Endothelial cell of umbilical vein (primary cell): ENCODE measurements around the gene SPON1.

Experiments
- CTCF ChIP-seq, 2 donors: IDR thresholded peaks; 1 replicate in 1 of 2; 2 replicates in 1 of 2; pipeline ENCODE4 v1.5.1; 2011; ENCODE audit warnings: low read length in 2 of 2, mild to moderate bottlenecking in 2 of 2, moderate library complexity in 2 of 2, control low read depth in 1 of 2, inconsistent platforms in 1 of 2, low read depth in 1 of 2; ENCODE audit not compliant: insufficient read depth in 1 of 2; ENCODE audit errors: extremely low read depth in 1 of 2
- EZH2 ChIP-seq: IDR thresholded peaks from 2 replicates; pipeline ENCODE4 v1.6.1; 2012; ENCODE audit warnings: borderline replicate concordance, low read depth, mild to moderate bottlenecking, moderate library complexity, low read length, inconsistent platforms; ENCODE audit not compliant: severe bottlenecking
- FOS ChIP-seq: IDR thresholded peaks from 2 replicates; pipeline ENCODE4 v1.6.1; 2011; ENCODE audit warnings: mild to moderate bottlenecking, low read length, moderate library complexity, borderline replicate concordance; ENCODE audit not compliant: insufficient read depth
- GATA2 ChIP-seq: IDR thresholded peaks from 2 replicates; pipeline ENCODE4 v1.7.0; 2011; ENCODE audit warnings: low read depth, mild to moderate bottlenecking, moderate library complexity, mixed read lengths, low read length; ENCODE audit not compliant: insufficient read length, insufficient read depth
- JUN ChIP-seq: IDR thresholded peaks from 2 replicates; pipeline ENCODE4 v1.6.1; 2011; ENCODE audit warnings: borderline replicate concordance, low read depth; ENCODE audit not compliant: insufficient read length, insufficient read depth
- MAX ChIP-seq: IDR thresholded peaks from 2 replicates; pipeline ENCODE4 v1.6.1; 2011; ENCODE audit not compliant: insufficient read depth, insufficient read length
- MYC ChIP-seq: IDR thresholded peaks from one replicate; pipeline ENCODE4 v1.6.1; 2011; ENCODE audit warnings: mild to moderate bottlenecking, low read depth, low read length
- POLR2A ChIP-seq: IDR thresholded peaks from 2 replicates; pipeline ENCODE4 v1.6.1; 2012; ENCODE audit warnings: low read depth, mild to moderate bottlenecking, control low read depth, low read length
- POLR2AphosphoS5 ChIP-seq: IDR thresholded peaks from 2 replicates; pipeline ENCODE4 v1.6.1; 2012; ENCODE audit warnings: low read depth, mild to moderate bottlenecking, control low read depth, low read length, moderate library complexity; ENCODE audit not compliant: insufficient read depth

DNA sequence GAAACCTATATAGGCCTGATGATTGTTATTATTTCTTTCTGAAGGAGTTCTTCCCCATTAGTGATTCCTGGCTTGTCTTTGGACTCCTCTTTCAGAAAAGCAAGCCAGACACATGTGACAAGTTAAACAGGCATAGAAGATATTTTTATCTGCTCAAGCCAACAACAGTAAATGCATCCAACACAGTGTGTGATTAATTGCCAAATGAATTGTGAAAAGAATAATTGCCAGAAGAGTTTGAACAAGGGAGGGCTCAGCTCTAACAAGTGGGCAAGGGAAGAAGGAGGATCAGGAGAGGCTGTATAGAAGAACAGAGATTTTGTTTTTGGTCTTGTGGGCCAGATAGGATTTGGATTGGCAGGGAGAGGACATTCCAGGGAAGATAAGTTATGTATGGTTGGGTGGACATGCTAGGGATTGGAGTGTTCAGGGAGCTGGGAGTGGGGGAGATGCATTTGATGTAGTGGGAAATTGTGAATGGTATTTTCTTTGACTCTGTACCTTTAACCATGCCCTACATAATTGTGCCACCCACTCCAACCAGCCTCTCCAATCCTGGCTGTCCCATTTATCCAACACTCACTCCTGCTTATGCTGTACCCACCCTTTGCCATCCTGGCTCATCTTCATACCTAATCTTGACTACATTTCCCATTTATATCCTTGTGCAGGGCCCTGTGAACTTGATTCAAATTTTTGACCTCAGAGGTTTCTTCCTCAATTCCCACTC, 223.7 kb downstream of the SPON1 start:
- TF ChIP-seq CTCF (IDR thresholded peaks at IDR 0.05; ENCODE audit: extremely low read depth in 1 of 2, insufficient read depth in 1 of 2, low read depth in 1 of 2, low read length in 2 of 2) = no peak
- no peak for TF ChIP-seq EZH2
- TF ChIP-seq FOS = no peak
- no peak for TF ChIP-seq MAX
- TF ChIP-seq POLR2AphosphoS5 = no peak
- TF ChIP-seq POLR2A = no peak
- no peak for TF ChIP-seq MYC
- no peak for TF ChIP-seq JUN
- TF ChIP-seq GATA2 = no peak
